Left ventricle myocardium inferior (tissue), 1 donor: Measurements from ENCODE around the gene BRME1. TPM values are rescaled to one million over a fixed set of nuclear protein-coding genes. Genes with fewer than 3 reads are reported as not detected.

Experiments
- DNase-seq: peaks from one replicate; pipeline ENCODE4 v3.0.0-alpha.2; 2020
- H3K27ac ChIP-seq: fragments of 200-600 bp; replicated peaks from 2 replicates; pipeline ENCODE4 v1.8.0; 2021
- H3K27me3 ChIP-seq: fragments of 200-600 bp; 2 replicates; pipeline ENCODE4 v1.8.0; 2021; ENCODE audit warnings: low read depth
- H3K36me3 ChIP-seq: fragments of 200-600 bp; 2 replicates; pipeline ENCODE4 v1.8.0; 2021
- H3K4me1 ChIP-seq: fragments of 200-600 bp; 2 replicates; pipeline ENCODE4 v1.8.0; 2021
- H3K4me3 ChIP-seq: fragments of 200-600 bp; 2 replicates; pipeline ENCODE4 v1.8.0; 2021; ENCODE audit warnings: mild to moderate bottlenecking, moderate library complexity
- H3K9me3 ChIP-seq: fragments of 200-600 bp; replicated peaks from 2 replicates; pipeline ENCODE4 v1.8.0; 2021
- intact Hi-C: fragments of 100-400 bp; cut with micrococcal nuclease; formaldehyde crosslinking; loops from one replicate; pipeline ENCODE4 v1.11.0; 2022
- total RNA-seq: library from RNA; stranded (reverse); fragmentation: NEBNext Ultra II Directional; extraction: Animal tissue kit (Norgen Biotek cat#: 25700); gene quantifications from one replicate; pipeline ENCODE4 v1.2.1, GENCODE V29; 2021
- TF ChIP-seq, protein P1 (sequence below): fragments of 200-600 bp; IDR thresholded peaks from 2 replicates; pipeline ENCODE4 v1.8.0; 2021; ENCODE audit warnings: antibody characterized with exemption, mild to moderate bottlenecking, borderline replicate concordance
- donor health status: DM: no; HTN: yes; CAD: no; lungs with severe emphysema.

The BRME1 gene
- total RNA-seq, 1 donor from 2014 or later, result 0.82 TPM

DNA sequence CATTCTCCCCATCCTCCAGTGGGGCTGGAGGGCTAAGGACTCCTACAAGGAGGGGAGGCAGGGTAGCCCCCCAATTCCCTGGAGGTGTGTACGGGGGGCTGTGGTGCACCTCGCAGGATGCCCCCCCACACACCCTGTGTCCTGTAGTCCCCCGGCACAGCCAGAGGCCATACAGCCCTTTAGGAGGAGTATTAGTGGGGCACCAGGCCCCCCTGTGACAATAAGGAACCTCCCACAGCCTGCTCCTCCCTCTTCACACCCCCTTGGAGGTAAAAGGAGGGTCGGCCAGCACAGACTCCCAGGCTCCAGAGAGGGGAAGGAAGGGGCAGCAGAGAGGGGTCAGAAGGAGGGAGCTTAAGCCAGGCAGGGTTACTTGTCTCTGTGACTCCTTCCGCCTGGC lies 29.1 kb downstream of the BRME1 start, which contains the start of gene NANOS3:
NANOS3 (plus strand) TSS at position 301 of the 400 bp plus-strand sequence. CDS start 115 bp downstream, outside the sequence.
- Histone ChIP-seq H3K9me3 (no peaks in the 10 kb centered on the region), H3K4me3 (no peak within 1 kb of the TSS), H3K4me1 (peaks cover 30% of the 10 kb centered on the region), H3K27ac (no peak within 1 kb of the TSS), H3K27me3 (no peaks in the 10 kb centered on the region), H3K36me3 (no peaks in the 10 kb centered on the region)
- TF ChIP-seq, protein P1, sequence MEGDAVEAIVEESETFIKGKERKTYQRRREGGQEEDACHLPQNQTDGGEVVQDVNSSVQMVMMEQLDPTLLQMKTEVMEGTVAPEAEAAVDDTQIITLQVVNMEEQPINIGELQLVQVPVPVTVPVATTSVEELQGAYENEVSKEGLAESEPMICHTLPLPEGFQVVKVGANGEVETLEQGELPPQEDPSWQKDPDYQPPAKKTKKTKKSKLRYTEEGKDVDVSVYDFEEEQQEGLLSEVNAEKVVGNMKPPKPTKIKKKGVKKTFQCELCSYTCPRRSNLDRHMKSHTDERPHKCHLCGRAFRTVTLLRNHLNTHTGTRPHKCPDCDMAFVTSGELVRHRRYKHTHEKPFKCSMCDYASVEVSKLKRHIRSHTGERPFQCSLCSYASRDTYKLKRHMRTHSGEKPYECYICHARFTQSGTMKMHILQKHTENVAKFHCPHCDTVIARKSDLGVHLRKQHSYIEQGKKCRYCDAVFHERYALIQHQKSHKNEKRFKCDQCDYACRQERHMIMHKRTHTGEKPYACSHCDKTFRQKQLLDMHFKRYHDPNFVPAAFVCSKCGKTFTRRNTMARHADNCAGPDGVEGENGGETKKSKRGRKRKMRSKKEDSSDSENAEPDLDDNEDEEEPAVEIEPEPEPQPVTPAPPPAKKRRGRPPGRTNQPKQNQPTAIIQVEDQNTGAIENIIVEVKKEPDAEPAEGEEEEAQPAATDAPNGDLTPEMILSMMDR, result no peak
- no peak for DNase-seq
- intact Hi-C loops, result no loop called here

DNA sequence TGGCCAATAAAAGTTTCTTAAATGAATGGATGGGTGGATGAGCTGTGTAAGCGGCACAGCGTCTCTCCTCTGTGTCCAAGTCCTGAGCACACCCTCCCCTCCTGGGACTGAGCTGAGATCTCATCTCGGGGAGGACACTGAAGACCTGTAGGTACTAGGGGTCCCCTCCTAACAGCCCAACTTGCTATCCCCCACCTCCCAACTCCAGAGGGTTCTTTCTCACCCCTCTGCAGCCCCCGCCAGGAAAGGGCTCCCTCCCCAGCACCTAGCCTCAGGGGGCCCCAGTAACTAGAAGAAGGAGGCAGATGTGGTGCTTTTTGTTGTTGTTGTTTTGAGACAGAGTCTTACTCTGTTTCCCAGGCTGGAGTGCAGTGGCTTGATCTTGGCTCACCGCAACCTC lies 30.1 kb downstream of the BRME1 start:
- intact Hi-C loops, result no loop called here
- Histone ChIP-seq H3K9me3 (no peaks in the 10 kb centered on the region), H3K4me1 (peaks cover 20% of the 10 kb centered on the region), H3K36me3 (no peaks in the 10 kb centered on the region), H3K4me3 (no peak overlapping the region), H3K27ac (no peak overlapping the region), H3K27me3 (no peaks in the 10 kb centered on the region)
- no peak for DNase-seq
- TF ChIP-seq, protein P1, result no peak

DNA sequence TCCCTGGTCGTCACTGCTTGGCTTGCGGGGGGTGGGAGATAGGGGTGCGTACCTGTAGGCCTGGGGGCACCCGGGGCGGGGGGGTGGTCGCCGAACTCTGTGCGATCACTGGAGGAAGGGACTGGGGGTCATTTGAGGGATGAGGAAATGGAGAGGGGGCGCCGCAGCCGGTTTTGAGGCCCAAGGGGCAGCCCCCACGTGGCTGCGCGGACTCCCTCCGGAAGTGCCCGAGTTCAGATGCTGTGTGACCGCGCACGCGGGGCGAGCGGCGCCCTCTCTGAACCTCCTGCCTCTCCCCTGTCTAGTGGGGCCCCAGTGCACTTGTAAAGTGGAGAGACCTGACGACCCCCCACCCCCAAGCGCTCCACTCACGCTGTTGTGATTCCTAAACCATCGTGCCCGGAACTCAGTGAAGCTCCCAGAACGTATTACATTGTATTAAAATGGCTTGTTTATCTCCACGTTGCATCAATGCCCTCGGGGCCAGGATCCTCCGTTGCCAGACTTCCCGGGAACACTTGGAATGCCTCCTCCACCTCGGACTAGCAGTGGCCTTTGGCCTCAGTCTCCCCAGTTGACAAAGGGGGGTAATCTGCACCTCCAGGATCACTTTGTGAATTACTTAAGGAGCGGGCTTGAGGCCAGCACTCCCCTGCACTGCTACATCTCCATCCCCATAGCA lies 31.9 kb downstream of the BRME1 start:
- H3K4me3 ChIP-seq, result no peak overlapping the region
- no peaks in the 10 kb centered on the region for H3K9me3 ChIP-seq
- H3K36me3 ChIP-seq, result no peaks in the 10 kb centered on the region
- TF ChIP-seq, protein P1, result no peak
- intact Hi-C loops, result no loop called here
- H3K27ac ChIP-seq, result no peak overlapping the region
- peaks cover 7% of the 10 kb centered on the region for H3K4me1 ChIP-seq
- no peaks in the 10 kb centered on the region for H3K27me3 ChIP-seq
- DNase-seq, result no peak

DNA sequence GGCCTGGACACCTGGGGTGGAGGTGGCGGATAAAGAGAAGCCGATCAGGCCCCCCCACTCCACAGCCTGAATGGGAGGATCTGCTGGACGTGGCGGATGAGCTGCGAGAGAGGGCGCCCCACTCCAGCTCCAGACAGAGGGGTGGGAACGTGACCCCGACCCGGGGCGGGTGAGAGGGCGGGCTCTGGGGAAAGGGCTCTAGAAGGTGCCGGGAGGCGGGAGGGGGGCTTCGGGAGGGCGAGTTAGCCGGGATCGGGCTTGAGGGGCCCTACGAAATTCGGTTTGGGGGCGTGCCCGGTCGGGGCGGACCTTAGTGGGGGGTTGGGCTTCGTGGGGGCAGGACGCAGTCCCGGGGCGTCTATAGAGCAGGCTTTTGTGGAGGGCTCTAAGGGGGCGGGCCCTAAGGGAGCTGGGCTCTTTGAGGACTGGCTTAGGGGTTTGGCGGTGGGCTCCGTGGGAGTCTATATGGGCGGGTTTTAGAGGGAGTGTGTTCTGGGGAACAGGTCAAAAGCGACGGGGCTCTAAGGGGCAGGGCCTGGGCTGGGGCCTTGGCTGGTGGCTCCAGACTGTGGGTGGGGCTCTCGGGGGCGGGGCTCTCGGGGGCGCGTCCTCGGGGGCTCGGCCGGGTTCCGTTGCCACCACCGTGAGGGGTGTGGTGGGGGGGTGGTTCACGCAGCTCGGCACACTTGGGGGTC lies 33.1 kb downstream of the BRME1 start:
- Histone ChIP-seq H3K36me3 (no peaks in the 10 kb centered on the region), H3K27ac (no peak overlapping the region), H3K9me3 (no peaks in the 10 kb centered on the region), H3K4me1 (peaks cover 7% of the 10 kb centered on the region), H3K4me3 (peak overlapping the region; percentile 62), H3K27me3 (no peaks in the 10 kb centered on the region)
- TF ChIP-seq, protein P1, result peak; percentile 22
- DNase-seq, result no peak
- intact Hi-C loops, result no loop called here

DNA sequence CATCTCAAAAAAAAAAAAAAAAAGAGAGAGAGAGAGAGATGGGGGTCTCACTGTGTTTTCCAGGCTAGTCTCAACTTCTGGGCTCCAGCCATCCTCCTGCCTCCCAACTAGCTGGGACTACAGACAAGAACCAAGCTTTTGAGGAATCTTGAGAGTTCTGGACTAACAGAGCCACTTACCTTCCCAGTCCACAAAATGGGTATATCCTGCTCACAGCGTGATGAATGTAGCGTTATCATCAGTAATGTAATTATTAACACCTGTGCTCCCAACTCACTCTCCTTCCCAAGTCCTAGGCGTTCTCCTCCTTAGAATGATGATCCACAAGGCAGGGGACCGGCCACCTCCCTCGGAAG lies 33.6 kb downstream of the BRME1 start:
- no peak overlapping the region for H3K27ac ChIP-seq
- peaks cover 7% of the 10 kb centered on the region for H3K4me1 ChIP-seq
- no peaks in the 10 kb centered on the region for H3K9me3 ChIP-seq
- no peaks in the 10 kb centered on the region for H3K27me3 ChIP-seq
- no peak for DNase-seq
- peak overlapping the region; percentile 62 for H3K4me3 ChIP-seq
- no peaks in the 10 kb centered on the region for H3K36me3 ChIP-seq
- TF ChIP-seq, protein P1, result no peak
- intact Hi-C loops, result no loop called here
